HG03196 (cell line): Measurements from ENCODE around the gene GCNT2.
"Not testable (repeated sequence)": the region's sequence is repeated elsewhere in the genome, so short reads cannot be mapped to it uniquely, and the experiment has no call there.

ENCODE experiments used
- ATAC-seq: cut with Tn5 transposase; IDR thresholded peaks from one replicate; pipeline ENCODE4 v1.9.1; 2021; ENCODE audit not compliant: unreplicated experiment

The GCNT2 gene

GRCh38 chr6:10513544-10513943 lies 7.6 kb upstream of the GCNT2 start:
- ATAC-seq, result no peak

GRCh38 chr6:10514049-10514780 lies 6.9 kb upstream of the GCNT2 start:
- ATAC-seq, result no peak

GRCh38 chr6:10516953-10517352 lies 4.2 kb upstream of the GCNT2 start:
- ATAC-seq, result no peak

- ATAC-seq, result no peak
Observed at GRCh38 chr6:10518557-10519407, 2.4 kb upstream of the GCNT2 start.

- ATAC-seq, result not testable (repeated sequence)
Observed at GRCh38 chr6:10519408-10519697, 1.8 kb upstream of the GCNT2 start.

- ATAC-seq, result no peak
Observed at GRCh38 chr6:10520468-10520867, 683 bp upstream of the GCNT2 start.

- ATAC-seq, result no peak
Observed at GRCh38 chr6:10522929-10523573, 1.9 kb downstream of the GCNT2 start.

GRCh38 chr6:10526156-10526555 lies 5.0 kb downstream of the GCNT2 start:
- ATAC-seq, result no peak

GRCh38 chr6:10528158-10528981 lies 7.2 kb downstream of the GCNT2 start:
- ATAC-seq, result peak; percentile 63

- no peak for ATAC-seq
Observed at GRCh38 chr6:10529231-10529801, 8.2 kb downstream of the GCNT2 start.

- ATAC-seq, result not testable (repeated sequence)
Observed at GRCh38 chr6:10529828-10530374, 8.8 kb downstream of the GCNT2 start.

- ATAC-seq, result no peak
Observed at GRCh38 chr6:10531503-10531902, 10.4 kb downstream of the GCNT2 start.

GRCh38 chr6:10531942-10532341 lies 10.8 kb downstream of the GCNT2 start:
- no peak for ATAC-seq

GRCh38 chr6:10532392-10532791 lies 11.2 kb downstream of the GCNT2 start:
- no peak for ATAC-seq

GRCh38 chr6:10534419-10534762 lies 13.2 kb downstream of the GCNT2 start:
- peak; percentile 5 for ATAC-seq

- ATAC-seq, result no peak
Observed at GRCh38 chr6:10535193-10535592, 14.0 kb downstream of the GCNT2 start.

GRCh38 chr6:10537726-10538125 lies 16.6 kb downstream of the GCNT2 start:
- ATAC-seq, result no peak

GRCh38 chr6:10540073-10540746 lies 19.1 kb downstream of the GCNT2 start:
- ATAC-seq, result no peak

GRCh38 chr6:10541591-10541990 lies 20.4 kb downstream of the GCNT2 start:
- ATAC-seq, result no peak

GRCh38 chr6:10542213-10542612 lies 21.1 kb downstream of the GCNT2 start:
- ATAC-seq, result no peak
